Epithelial cell of esophagus (primary cell): ENCODE measurements around the gene TET3.

Experiments used
- DNase-seq: peaks from one replicate; pipeline ENCODE4 v3.0.0; 2010; ENCODE audit warnings: low read depth
- H3K4me3 ChIP-seq: 2 replicates; pipeline ENCODE4 v1.5.1; 2011; ENCODE audit warnings: mild to moderate bottlenecking, low read length, control low read depth
- TF ChIP-seq, protein P1 (sequence below): IDR thresholded peaks from 2 replicates; pipeline ENCODE4 v1.5.1; 2011; ENCODE audit warnings: low read depth, mild to moderate bottlenecking, low read length, control low read depth, inconsistent platforms; ENCODE audit not compliant: insufficient read depth; ENCODE audit errors: missing control alignments

Gene TET3

DNA sequence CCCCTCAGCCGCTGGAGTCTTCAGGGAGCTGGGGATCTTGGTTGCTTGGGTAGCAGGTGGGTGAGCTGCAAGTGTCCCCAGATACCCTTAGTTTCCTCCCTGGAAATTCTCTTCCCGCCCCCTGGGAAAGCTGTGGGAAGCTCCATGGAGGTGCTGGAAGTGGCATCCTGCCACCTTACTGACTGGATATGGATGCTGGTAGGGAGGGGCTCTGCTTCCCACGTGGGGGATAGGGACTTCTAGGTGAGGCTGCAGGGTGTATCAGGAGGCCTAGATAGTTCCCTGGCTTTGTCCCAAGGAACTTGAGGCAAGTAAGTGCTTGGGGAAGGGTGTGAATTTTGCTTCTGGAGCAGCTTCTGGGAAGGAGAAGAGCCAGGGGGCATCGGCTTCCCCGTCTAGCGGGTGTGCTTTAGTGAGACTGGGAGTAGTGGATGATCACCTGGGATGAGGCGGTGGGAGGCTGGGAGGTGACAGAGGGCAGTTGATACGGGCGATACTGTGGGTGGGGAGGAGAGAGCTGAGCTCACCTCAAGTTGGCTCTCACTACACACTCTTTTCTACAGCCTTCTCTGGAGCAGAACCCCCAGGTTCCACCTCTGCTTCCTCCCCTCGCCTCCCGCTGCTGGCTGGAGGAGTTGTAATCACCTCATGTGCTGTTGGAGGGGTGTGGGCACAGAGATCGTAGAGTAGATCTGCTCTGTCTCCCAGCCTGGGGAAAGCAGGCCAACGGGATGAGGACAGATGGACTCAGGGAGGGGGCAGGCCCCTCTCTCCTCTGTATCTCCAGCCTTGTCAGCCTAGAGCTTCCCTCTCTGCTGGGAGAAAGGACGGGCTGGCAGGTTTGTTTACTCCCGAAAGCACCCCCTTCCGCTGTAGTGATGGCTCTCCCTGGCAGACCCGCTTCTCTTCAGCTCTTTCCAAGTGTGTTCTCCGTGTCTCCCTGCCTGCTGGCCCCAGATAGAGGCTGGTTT, 19.8 kb downstream of the TET3 start:
- H3K4me3 ChIP-seq, result no peak overlapping the region
- no peak for DNase-seq
- TF ChIP-seq, protein P1, sequence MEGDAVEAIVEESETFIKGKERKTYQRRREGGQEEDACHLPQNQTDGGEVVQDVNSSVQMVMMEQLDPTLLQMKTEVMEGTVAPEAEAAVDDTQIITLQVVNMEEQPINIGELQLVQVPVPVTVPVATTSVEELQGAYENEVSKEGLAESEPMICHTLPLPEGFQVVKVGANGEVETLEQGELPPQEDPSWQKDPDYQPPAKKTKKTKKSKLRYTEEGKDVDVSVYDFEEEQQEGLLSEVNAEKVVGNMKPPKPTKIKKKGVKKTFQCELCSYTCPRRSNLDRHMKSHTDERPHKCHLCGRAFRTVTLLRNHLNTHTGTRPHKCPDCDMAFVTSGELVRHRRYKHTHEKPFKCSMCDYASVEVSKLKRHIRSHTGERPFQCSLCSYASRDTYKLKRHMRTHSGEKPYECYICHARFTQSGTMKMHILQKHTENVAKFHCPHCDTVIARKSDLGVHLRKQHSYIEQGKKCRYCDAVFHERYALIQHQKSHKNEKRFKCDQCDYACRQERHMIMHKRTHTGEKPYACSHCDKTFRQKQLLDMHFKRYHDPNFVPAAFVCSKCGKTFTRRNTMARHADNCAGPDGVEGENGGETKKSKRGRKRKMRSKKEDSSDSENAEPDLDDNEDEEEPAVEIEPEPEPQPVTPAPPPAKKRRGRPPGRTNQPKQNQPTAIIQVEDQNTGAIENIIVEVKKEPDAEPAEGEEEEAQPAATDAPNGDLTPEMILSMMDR, result no peak

DNA sequence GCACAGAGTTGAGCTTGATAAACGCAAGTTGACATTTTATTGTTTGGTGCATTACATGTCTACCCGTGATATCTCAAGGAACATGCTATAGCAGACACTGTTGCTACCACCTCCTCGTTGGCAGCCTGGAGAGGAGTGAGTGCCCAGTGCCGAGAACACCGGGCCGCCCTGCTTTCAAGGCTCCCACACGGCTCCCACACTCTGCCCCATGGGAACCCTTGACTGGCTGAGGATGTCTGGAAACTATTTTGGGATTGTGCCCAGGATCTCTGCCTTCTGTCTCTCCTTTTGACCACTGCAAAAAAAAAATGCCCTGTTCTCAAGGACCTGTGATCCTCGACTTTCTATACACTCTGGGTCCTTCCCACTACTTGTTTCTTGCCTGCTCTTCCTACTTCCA, 21.1 kb downstream of the TET3 start:
- no peak for DNase-seq
- H3K4me3 ChIP-seq, result no peak overlapping the region
- TF ChIP-seq, protein P1, result no peak

DNA sequence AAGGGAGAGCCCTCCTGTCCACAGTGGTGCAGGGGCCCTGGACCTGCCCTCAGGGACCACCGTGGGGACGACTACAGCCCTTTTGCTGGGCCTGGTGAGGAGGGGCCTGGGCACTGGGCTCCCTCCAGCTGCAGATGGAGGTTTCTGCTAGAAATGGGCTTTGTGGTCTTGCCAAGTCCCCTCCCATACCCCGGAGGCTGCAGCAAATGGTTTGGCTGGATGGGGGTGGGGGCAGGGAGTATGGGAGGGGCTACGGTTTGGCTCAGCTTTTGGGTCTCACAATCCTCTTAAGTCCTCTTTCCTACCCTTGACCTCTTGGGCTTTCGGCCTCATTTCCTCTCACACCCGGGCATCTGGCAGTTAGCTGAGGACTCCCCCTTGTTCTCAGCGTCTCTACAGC, 21.7 kb downstream of the TET3 start:
- TF ChIP-seq, protein P1, result no peak
- no peak overlapping the region for H3K4me3 ChIP-seq
- no peak for DNase-seq

GRCh38 chr2:74007121-74007520, 22.4 kb downstream of the TET3 start:
- DNase-seq, result no peak
- H3K4me3 ChIP-seq, result no peak overlapping the region
- TF ChIP-seq, protein P1, result no peak

DNA sequence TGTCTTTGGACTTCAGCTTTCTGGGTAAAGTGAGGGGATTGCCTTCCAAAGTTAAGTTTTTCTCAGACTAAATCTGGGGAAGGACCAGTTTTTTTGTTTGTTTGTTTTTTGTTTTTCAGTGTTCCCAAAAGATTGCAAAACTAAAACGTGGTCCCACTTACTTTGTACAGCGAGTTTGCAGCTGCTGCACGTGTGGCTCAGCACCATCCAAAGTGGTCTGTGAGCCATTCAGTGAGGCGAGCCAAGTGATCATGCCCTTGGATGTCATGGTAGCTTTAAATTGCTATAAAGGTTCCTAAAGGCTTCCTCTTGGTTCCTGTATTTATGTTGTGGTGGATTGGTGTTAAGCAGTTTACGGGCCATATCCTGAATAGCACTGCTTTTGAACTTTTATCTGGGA, 23.0 kb downstream of the TET3 start:
- no peak for DNase-seq
- TF ChIP-seq, protein P1, result no peak

DNA sequence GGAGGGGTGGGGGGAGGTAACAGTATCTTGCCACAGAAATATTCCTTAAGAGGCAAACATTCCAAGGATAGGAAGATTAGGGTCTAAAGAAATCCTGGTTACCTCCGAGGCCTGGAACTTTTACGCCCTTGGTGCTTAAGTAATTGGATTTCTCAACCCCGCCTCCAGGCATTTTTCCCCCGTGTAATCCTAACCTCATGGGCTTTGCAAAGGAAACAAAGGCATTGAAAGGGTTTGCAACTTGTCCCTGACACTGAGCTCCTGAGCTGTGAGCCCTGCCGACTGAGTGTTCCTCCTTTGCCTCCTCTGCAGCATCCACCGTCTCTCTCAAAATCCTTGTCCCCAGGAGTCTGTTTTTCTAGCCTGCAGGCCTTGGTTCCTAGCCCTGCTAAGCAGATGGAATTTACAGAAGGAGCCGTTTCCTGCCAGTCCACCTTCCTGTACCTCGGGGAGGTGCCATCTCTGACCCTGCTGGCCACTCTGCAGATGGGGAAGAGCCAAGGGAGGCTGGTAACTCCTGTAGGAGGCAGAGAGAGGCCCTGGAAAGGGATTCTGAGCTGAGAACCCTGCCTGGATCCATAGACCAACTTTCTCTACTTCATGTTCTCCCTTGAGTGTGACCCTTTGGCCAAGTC, 24.2 kb downstream of the TET3 start:
- no peak for DNase-seq
- TF ChIP-seq, protein P1, result no peak
- no peak overlapping the region for H3K4me3 ChIP-seq

More for the DNA sequence above, 23.0 kb downstream of the TET3 start:
- H3K4me3 ChIP-seq, result no peak overlapping the region
